WTC11 (cell line): ENCODE measurements around the gene PSMG1. TPM values are rescaled to one million over a fixed set of nuclear protein-coding genes. Genes with fewer than 3 reads are reported as not detected.

Source experiments
- total RNA-seq: library from RNA; stranded (reverse); gene quantifications from 3 replicates; pipeline ENCODE4 v1.2.3, GENCODE V29; 2021

Gene PSMG1
- total RNA-seq, 1 experiment from 2014 or later, result 70.4 TPM

Other genes starting within 250 kb of the PSMG1 start
- 48.8 to 53.3 TPM (median 52.5 TPM) in 3 replicates for gene BRWD1, start 130.2 kb upstream of the PSMG1 start, total RNA-seq
- gene HMGN1, start 165.6 kb upstream of the PSMG1 start, total RNA-seq, result 469 to 522 TPM (median 522 TPM) in 3 replicates